ENCODE results near the gene SPATA33. TPM values are rescaled to one million over a fixed set of nuclear protein-coding genes. Genes with fewer than 3 reads are reported as not detected.

SPATA33 gene
- total and polyA plus RNA-seq, 8 donors, result 9.9 to 15.7 (median 13.3) TPM

- DNase-seq (no peak), ATAC-seq (no peak)
Measured at GRCh38 chr16:89639385-89639784, 18.3 kb upstream of the SPATA33 start.

GRCh38 chr16:89641458-89642119, 16.0 kb upstream of the SPATA33 start:
- intact Hi-C loops (cut with DNase I), result no loop called here
- no peaks in the 10 kb centered on the region for H3K9me3 ChIP-seq
- no peak for TF ChIP-seq CTCF (IDR thresholded peaks at IDR 0.05)
- H3K27me3 ChIP-seq, result no peaks in the 10 kb centered on the region
- no peak overlapping the region for H3K4me3 ChIP-seq
- DNase-seq, result no peak
- H3K4me1 ChIP-seq, result peaks cover 4 to 10% of the 10 kb centered on the region in 2 donors
- H3K27ac ChIP-seq, result no peak overlapping the region
- peaks cover 0 to 27% of the 10 kb centered on the region in 2 donors for H3K36me3 ChIP-seq
- ATAC-seq, result no peak

More at GRCh38 chr16:89639385-89639784, 18.3 kb upstream of the SPATA33 start:
- intact Hi-C loops (cut with DNase I), result no loop called here
- H3K4me3 ChIP-seq, result no peak overlapping the region
- H3K27me3 ChIP-seq, result no peaks in the 10 kb centered on the region
- H3K9me3 ChIP-seq, result no peaks in the 10 kb centered on the region
- TF ChIP-seq CTCF (IDR thresholded peaks at IDR 0.05), result no peak
- H3K27ac ChIP-seq, result no peak overlapping the region
- peaks cover 0 to 5% of the 10 kb centered on the region in 2 donors for H3K36me3 ChIP-seq
- H3K4me1 ChIP-seq, result peaks cover 4 to 10% of the 10 kb centered on the region in 2 donors

GRCh38 chr16:89642574-89642973, 15.1 kb upstream of the SPATA33 start:
- ATAC-seq, result no peak
- no peak overlapping the region for H3K27ac ChIP-seq
- H3K36me3 ChIP-seq, result peaks cover 0 to 36% of the 10 kb centered on the region in 2 donors
- H3K4me3 ChIP-seq, result no peak overlapping the region
- DNase-seq, result no peak
- TF ChIP-seq CTCF (IDR thresholded peaks at IDR 0.05), result no peak
- H3K4me1 ChIP-seq, result peaks cover 4 to 10% of the 10 kb centered on the region in 2 donors
- no peaks in the 10 kb centered on the region for H3K9me3 ChIP-seq
- no peaks in the 10 kb centered on the region for H3K27me3 ChIP-seq
- intact Hi-C loops (cut with DNase I), result no loop called here

GRCh38 chr16:89643769-89644300, 13.8 kb upstream of the SPATA33 start:
- Histone ChIP-seq H3K4me3 (no peak overlapping the region), H3K4me1 (peaks cover 4 to 10% of the 10 kb centered on the region in 2 donors), H3K9me3 (no peaks in the 10 kb centered on the region), H3K36me3 (peaks cover 0 to 43% of the 10 kb centered on the region in 2 donors), H3K27ac (no peak overlapping the region), H3K27me3 (no peaks in the 10 kb centered on the region)
- no peak for TF ChIP-seq CTCF (IDR thresholded peaks at IDR 0.05)
- DNase-seq, result no peak
- no peak for ATAC-seq
- intact Hi-C loops (cut with DNase I), result no loop called here

- H3K4me1 ChIP-seq, result peaks cover 4 to 10% of the 10 kb centered on the region in 2 donors
- DNase-seq (no peak), ATAC-seq (no peak)
- H3K4me3 ChIP-seq, result no peak overlapping the region
- peaks cover 0 to 56% of the 10 kb centered on the region in 2 donors for H3K36me3 ChIP-seq
- TF ChIP-seq CTCF (IDR thresholded peaks at IDR 0.05), result no peak
- H3K9me3 ChIP-seq, result no peaks in the 10 kb centered on the region
- intact Hi-C loops (cut with DNase I), result no loop called here
- H3K27me3 ChIP-seq, result no peaks in the 10 kb centered on the region
- no peak overlapping the region for H3K27ac ChIP-seq
Measured at GRCh38 chr16:89645122-89645521, 12.5 kb upstream of the SPATA33 start.

Data from left lung (tissue), 10 donors.